RPMI7951 (cell line): ENCODE measurements around the gene C1QL2. TPM values are rescaled to one million over a fixed set of nuclear protein-coding genes. Genes with fewer than 3 reads are reported as not detected.

Experiments used
- DNase-seq: peaks from one replicate; pipeline ENCODE4 v3.0.0-alpha.2; 2012; ENCODE audit warnings: low read depth
- total RNA-seq: library from RNA; depleted of rRNA; stranded (reverse); fragments of >200 nt; shearing (Covaris generic); gene quantifications from 2 replicates; pipeline ENCODE4 v1.2.3, GENCODE V29; 2014; rRNA removed

The C1QL2 gene
- total RNA-seq, 1 experiment from 2014 or later = not detected

DNA sequence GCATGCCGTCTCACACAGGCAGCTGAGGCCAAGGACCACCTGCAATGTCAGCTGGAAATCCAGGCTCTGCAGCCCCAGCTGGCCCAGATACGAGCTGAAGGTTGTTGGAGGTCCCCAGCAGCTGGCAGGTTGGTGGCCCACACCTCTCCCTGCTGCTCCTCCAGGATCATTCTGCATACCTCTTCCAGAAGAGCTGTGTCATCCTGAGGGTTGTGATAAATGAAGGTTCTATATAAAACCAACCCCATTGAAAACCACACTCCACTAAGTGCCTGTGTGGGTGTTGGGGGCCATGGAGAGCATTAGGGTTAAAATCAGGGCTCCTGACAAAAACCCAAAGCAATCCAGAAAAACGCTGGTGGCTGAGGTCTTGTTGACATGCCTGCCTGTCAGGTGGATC, 50.4 kb downstream of the C1QL2 start:
- DNase-seq = no peak

DNA sequence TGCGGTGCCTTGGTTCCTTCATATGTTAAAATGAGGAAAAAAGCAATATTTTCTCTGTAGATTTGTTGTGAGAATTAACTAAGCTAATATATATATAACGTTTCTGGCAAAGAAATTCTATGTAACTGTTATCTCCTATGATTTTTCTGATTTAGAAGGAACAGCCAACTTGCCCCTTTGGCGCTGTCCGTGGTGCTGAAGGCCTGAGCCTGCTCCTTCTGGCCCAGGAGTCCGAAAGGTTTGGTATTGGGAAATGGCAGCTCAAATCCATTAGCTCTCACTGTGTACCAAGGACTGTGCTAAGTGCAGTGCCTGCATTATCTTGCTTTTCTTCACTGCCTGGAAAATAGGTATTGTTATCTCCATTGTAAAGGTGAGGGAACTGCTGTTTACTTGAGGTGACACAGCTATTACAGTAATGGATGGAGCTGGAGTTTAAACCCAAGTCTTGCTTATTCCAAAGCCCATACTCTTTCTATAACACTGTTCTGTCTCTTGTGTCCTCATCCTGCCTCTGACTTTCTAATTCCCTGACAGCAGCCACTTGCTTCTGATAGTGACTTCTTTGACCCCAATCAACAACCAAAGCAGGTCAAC, 52.2 kb downstream of the C1QL2 start:
- peak; percentile 41 for DNase-seq

Other genes starting within 250 kb of the C1QL2 start
- not detected in 2 replicates for gene MARCO, start 216.6 kb downstream of the C1QL2 start, total RNA-seq
- 27.3 and 32.2 TPM in 2 replicates for gene STEAP3, start 65.1 kb upstream of the C1QL2 start, total RNA-seq
- gene C2orf76, start 208.1 kb upstream of the C1QL2 start, total RNA-seq = 19.8 and 23.7 TPM in 2 replicates
- 310 and 351 TPM in 2 replicates for gene DBI, start 208.2 kb upstream of the C1QL2 start, total RNA-seq